HPDE6-E6E7 (cell line): Measurements from ENCODE around the gene SMIM3.

Experiments used
- DNase-seq: peaks from one replicate; pipeline ENCODE4 v3.0.0; 2011; ENCODE audit warnings: missing footprints; ENCODE audit errors: extremely low spot score

The SMIM3 gene

DNA sequence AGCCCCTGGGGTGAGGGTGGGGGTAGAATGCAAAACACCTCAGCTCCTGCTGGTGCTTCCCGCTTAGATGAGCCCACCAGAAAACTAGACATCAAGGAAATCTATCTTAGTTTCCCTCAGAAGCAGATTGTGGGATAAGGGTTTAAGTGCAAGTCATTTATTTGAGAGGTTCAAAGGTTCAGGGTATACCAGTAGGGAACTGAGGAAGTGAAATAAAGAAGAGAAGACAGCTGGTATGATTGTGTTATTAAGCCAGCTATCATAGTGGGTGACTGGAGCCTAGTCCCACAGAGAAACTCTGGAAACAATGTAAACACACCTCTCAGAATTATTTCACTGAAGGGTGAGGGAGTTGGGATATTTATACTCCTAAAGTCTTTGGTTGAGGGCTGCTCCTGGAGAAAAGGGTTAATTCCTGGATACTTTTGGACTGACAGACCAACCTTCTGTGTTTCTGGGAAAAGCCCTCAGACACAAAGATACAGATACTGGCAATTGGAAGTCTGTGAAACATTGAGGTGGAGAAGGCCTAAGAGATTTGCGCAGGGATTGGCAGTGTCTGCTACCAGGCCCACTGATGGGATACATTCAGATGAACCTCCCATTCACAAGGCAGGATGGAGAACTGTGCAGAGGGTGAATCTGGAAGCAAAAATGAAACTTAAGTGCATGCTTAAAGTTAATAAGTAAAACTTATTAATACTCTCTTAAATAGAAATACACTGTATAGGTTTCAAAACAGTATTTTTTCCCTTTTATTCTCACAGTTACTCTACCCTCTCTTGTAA lies 13.4 kb upstream of the SMIM3 start:
- no peak for DNase-seq

DNA sequence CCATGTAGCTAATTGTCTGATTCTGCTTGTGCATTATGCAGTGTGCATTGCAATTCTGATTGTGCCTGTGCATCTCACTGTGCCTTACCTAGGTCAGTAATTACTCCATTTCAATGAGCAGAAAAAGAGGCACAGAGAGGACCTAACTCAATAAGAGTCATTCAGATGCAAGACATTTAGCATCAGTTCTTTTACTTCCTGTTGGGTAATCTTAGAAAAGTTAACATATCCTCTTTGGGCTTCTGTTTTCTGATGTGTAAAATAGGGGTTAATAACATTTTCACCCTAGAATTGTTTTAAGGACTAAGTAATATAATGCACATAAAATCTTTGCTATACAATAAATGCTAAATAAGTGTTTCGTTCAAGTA lies 12.8 kb upstream of the SMIM3 start:
- no peak for DNase-seq

DNA sequence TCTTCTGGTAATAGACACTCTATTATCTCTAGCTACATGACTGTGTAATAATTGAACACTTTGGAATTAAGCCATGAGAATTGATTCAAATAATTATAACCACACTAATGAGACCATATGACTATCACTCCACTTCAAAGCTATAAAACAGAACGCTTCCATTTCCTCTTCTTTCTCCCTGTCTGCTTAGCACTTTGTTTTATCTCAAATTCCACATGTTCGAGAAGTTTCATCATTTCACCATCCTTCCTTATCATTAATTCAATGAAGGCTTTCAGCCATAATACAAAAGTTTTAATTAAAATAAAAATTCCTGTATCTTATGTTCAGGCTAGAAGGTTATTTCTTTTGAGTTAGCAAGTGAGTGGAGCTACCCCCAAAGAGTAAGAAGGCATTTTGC lies 12.3 kb upstream of the SMIM3 start:
- no peak for DNase-seq

DNA sequence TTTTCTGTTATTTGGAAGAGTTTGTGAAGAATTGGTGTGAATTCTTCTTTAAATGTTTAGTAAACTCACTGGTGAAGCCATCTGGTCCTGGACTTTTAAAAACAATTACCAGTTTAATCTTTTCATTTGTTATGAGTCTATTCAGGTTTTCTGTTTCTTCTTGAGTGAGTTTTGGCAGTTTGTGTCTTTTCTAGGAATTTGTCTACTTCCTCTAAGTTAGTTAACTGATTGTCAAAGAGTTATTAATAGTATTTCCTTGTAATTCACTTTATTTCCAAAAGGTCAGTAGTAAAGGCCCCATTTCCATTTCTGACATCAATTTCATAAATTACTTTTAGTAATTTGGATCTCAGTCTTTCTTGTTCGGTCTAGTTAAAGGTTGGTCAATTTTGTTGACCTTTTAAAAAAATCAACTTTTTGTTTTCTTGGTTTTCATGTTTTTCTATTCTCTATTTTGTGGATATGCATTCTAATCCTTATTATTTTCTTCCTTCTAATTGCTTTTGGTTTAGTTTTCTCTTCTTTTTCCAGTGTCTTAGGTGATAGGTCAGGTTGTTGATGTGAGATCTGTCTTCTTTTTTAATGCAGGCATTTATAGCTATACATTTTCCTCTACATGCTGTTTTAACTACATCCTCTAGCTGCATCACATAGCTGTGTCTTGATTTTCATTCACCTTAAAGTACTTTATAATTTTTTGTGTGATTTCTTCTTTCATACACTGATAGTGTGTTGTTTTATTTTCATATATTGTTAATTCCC lies 7.3 kb upstream of the SMIM3 start:
- DNase-seq, result no peak

DNA sequence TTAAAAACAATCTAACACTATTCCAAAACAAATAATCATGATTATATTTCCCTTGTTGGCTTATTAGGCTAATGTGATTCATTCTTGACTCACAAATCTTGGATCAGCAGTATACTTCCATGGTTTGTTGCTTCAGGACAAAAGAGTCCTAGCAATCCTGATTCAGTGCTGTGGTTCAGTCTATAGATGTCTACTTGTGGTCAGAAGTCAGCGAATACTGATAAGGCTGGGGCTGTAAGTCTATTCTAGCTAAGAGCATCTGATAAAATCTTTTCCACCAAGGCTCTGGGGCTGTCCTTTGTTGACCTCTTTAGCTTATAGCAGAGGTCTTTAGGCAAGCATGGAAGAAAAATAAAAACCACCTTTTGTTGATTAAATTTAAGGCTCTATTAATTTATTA lies 4.4 kb upstream of the SMIM3 start:
- peak; percentile 70 for DNase-seq

DNA sequence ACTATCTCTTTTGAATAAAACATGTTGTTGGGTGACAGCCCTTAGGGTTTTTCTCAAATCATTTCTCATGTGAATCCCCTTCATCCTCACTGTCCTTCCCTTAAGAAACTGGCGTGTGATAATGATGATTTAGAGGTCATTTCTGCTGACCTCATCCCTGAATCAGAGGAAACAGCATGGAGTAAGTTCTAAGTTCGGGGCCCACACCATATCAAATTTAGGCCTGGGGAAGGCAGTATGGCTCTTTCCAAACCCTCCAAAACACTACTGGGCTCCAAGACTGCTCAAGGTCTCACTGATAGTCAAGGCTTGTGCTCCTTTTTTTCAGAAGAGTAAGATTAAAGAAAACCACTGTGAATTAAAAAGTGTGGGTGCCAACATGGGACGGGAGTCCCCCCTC lies 872 bp upstream of the SMIM3 start:
- no peak for DNase-seq

DNA sequence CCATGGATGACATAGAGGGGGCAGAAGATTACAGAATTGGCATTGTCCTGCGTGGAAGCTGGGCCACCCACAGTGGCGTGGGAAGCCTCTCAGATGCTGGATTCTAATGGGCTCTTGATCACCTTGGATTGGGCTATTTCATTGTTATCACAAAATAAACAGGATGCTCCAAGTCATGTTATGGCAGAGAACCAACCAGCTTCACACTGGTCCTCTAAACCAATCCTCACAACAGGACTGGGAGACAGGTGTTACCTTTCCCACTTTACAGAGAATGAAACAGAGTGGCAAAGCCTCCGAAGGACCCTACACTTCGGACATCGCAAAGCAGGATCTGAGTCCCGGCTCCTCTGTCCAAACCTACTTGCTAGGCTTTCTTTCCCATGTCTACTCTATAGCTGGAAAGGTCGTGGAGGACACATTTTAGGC lies 455 bp upstream of the SMIM3 start:
- DNase-seq, result no peak

DNA sequence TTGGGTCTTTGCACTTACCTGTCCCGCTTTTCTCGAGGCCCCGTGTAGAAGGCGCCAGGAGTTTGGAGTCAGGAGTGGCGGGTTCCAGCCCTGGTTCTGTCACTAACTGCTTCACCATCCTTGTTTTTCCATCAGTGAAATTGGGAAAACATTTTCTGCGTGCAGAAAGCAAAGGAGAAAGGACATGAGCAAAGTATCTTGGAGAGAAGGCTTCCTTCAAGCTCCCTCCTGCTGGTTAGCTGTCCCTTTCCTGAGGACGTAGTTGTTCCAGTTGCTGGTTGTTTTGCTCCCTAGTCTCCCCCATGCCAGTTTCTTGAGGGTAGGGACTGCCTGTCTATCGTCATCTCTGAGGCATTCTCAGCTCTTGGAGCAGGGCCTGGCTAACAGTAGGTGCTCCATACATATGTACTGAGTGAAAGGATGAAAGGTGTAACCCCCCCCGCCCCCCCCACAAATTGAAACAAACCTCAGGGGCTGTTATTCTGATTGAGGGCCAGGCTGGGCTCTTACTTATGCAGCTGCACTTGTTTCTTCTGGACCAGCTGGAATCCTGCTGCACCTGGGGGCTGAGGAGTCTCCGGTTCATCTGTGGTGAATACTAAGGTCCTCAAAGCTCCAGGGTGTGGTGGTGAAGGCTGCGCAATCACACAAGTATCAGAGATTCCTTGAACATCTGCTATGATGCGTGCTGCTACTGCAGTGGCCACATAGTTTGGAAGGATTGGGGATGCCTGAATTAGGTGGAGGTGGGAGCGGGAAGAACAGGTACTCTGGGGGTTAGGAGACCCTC lies 1.0 kb downstream of the SMIM3 start:
- no peak for DNase-seq

DNA sequence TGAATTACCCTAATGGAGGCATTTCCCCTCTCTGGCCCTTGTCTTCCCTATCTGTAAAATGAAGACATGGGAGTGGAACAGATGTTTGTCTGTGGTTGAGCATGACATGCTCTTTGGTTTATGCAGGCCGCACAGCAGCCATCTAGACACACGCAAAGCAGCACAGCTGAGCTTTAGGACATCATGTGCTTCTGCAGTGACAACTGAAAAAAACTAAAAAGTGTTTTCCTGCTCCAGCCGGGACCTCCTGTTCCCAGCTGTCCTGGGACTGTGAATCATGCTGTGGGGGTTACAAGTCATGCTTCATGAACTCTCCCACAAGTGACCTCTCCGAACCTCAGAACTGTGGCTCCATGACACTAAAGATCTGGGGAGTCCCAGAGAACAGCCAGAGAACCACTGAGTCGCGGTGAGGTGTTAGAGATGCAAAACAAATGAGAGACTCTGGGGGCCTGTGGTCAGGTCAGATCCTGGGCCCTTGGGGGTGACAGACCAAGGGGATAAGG lies 1.7 kb downstream of the SMIM3 start:
- no peak for DNase-seq

DNA sequence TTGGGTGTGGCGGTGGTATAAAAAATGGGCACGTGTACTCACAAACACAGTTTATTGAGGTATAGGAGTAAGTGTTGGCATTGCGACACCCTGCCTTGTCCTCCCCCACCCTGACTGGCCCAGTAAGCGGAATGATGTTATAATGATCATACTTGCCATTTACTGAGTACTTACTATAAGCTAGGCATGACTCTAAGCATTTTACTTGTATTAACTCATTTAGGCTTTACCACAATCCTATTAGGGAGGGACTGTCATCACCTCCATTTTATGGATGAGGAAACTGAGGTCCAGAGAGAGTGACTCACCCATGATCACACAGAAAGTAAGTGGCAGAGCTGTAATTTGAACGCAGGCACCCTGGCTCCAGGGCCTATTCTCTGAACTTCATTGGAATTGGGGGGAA lies 2.3 kb downstream of the SMIM3 start:
- DNase-seq, result no peak

DNA sequence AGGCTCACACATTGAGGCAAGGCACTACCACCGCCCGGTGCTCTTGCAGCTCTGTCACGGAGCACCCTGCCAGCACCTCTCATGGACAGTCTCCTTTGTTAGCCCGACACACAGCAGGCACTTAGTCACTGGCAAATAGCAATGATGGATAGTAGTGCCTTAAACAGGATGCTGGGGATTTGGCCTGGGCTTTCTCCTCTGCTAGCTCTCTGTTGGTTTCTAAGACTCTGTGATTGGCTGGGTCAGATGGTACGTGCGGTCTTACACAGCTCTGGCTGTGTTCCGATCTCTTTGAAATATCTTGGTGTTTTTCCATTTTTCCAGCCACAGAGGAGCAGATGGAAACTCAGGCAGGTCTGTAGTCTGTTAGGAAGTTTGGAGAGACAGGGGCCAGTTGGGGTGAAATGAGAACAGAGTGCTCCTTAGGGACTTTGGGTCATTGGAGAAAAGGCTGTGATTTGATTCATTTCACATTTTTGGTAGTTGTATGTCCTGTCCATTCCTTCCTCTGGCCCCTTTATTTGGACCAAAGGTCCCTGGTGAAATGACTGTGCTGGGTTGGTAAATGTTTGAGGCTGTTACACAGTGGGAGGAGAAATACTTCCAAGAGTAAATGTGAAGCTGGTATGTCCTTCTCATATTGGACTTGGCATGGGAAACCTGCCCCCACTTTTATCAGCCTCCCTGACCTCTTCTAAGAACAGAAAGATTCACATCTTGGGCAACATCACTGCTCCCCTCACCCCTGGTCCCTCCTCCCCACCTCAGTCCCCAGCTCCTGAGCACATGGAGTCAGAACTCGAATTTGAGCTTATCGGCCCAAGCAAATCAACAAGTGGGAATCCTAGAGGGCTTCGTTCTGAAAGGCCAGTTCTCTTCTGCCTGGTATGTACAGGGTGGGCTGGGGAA lies 3.4 kb downstream of the SMIM3 start:
- DNase-seq, result no peak

DNA sequence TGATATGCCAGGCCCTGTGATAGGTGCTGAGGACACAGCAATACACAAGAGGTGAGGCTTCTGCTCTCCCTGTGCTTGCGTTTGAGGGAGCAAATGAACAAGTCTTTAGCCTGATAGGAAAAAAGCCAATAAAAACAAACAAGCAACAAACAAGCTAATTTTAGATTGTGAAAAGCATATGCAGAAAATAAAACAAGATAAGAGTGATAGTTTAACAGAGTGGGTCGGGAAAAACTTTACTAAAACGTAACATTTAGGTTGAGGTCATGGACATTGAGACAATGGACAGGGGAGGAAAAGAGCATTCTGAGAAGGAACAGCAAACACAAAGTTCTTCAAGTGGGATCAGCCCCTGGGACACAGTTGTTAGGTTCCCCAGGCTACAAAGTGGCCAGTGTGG lies 4.3 kb downstream of the SMIM3 start:
- DNase-seq, result no peak

DNA sequence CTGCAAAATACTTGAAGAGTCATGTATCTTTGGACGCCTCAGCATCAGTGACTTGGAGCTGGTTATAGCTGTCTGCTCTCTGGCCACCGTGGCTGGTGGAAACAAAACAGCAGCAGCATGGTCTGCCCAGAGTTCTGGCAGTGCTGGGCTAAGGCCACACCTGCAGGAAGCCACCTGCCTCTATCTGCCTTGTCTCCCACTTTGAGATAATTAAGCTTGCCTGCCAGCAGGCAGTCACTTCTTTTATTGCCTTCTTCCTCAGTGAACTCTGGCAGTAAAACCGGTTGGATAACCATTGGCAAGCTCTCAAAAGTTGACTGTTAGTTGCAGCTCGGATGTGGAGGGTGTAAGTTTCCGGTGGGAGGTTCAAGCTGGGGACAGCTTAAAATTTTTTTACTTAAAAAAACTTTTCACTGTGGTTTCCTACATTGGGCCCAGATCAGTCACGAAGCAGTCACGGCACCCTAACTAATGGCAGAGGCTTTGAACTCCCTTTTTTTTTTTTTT lies 4.9 kb downstream of the SMIM3 start:
- DNase-seq, result no peak

DNA sequence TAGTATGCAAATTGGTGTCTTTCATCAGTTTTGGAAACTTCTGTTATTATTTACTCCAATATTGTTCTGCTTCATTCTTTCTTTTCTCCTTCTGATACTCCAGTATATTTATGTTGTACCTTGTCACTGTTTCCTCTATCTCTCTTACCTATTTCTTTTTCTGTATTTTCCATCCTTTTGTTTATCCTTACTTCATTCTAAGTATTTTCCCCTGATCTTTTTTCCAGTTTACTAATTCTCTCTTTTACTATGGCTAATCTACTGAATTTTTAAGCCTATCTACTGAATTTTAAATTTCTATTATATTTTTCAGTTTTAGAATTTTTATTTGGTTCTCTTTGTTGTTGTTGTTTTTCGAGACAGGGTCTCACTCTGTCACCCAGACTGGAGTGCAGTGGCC lies 7.4 kb downstream of the SMIM3 start:
- no peak for DNase-seq

DNA sequence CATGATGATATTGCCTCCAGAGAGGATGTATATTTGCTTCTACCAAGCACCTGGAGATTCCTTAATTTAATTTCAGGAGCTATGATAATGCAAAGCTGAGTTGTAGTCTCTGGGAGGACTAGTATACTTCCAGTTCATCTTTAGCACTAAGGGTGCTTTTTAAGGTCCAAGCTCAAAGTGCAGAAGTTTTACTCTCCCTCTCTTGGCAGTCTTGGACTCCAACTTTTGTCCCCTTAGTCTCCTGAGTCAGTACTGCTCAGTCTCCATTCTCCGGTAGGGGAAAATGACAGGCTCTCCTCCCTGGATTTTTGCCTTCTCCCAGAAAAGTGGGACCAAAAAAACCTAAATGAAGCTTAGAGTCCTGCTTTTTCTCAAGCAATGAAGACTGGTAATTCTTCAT lies 8.3 kb downstream of the SMIM3 start:
- no peak for DNase-seq

DNA sequence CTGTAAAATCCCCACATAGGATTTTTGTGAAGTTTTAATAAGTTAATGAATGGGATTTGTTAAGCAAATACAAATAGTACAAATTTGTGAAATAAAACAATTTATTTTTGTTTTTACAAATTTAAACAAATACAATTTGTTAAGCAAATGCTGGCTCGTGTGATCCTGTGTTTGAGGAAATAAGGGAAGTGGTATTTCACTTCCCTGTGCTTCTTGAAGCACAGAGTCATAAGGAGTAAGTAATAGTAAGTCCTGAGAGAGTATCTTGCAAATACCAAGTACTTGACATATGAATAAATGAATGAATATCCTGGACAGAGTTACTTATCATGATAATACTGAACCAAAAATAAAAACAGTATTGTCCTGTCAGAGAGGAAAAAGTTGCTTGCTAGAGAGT lies 9.1 kb downstream of the SMIM3 start:
- DNase-seq, result no peak

DNA sequence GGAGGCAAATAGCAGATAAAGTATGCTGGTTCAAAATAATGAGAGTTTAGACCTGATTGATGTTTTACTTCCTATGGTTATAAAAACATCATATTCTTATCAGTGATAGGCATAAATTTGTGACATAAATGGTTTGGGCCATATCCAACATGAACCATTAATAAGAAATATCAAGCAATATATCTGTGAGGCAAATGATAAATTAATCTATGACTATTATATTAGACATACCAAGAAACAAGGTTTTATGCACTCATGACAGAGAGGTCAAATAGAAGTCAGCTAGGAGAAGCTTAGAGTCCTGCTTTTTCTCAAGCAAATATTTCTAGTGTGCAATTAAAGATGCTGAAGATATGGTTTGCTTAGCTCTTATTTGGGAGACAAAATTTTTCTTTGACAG lies 10.4 kb downstream of the SMIM3 start:
- no peak for DNase-seq

DNA sequence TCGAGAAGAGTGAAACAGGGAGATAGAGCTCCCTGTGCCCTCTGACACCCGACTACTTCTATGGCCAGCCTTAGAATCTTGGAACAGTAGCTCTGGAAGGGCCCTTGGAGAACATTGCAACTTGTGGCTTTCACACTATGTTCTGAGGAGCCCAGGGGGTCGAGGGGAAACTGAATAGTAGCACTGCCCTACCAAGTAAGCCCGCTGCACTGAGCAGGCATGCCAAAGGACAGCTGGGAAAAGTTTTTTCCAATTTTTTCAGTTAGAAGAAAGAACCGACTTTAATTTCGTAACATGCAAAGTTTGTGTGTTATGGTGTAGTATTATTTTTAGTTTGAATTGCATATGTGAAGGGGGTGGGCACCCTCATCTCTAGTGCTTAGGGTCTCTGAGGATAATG lies 10.9 kb downstream of the SMIM3 start:
- no peak for DNase-seq

DNA sequence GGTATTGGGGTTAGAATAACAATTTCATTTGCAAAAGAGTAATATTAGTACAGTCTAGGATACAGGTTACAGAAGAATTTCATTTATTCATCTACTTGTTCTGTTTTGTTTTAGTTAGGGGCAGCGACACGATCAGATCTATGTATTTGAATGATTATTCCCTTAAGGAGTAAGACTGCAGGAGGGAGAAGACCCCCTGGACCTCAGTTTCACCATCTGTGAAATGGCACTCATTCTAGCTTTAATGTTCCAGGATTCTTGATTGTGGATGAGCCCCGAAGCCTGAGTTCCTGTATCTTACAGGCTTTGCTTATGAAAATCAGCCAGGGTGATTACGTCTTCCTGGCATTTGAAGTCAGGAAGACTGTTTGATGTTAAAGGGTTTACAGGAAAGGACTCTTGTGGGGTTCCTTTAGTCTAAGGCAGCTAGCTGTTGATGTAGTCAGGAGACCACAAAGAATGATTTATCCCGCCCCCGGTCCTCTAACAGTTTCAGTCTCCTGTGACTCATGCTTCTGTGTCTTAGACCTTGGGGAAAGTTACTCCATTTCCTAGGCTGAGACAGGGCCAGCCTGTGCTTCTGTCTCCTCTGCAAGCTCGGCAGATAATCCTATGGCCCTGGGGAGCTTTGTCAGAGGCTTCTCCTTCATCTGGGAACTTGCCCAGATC lies 11.5 kb downstream of the SMIM3 start:
- DNase-seq, result peak; percentile 94

DNA sequence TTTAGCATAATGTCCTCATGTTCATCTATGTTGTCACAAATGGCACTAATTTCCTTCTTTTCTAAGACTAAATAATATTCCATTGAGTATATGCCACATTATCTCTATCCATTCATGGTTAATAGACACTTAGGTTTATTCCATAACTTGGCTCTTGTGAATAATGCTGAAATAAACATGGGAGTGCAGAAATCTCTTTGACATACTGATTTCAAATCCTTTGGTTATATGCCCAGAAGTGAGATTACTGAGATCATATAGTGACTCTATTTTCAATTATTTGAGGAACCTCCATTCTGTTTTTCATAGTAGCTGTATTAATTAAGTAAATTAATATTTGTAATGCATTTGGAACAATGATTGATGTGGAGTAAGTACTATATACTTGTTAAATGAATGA lies 13.0 kb downstream of the SMIM3 start:
- DNase-seq, result no peak
